ENCODE results near the gene PSMB5. TPM values are rescaled to one million over a fixed set of nuclear protein-coding genes. Genes with fewer than 3 reads are reported as not detected.

The PSMB5 gene
- total and polyA plus RNA-seq, 2 experiments from 2014 or later = 124 to 326 TPM

DNA sequence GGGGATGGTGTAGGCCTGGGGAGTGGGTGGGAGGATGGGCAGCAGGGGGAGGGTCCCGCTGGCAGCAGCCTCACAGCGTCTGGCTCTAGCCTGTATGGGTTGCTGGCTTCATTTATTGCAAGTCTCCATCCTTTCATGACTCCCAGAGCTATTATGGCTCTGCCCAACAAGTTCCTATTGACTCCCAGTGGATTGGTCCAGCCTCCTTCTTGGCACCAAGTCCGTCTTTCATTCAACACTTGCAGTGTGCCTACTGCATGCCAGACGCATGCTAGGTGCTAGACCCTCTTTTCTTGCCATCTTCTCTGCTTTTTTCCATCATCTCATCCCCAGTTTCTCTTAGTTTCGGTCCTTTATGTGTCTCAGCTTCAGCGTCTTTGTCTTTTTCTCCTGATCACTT, 8.4 kb upstream of the PSMB5 start:
- Histone ChIP-seq H3K9me3 (ENCODE audit: low read depth) (no peaks in the 10 kb centered on the region), H3K27ac (no peak overlapping the region), H3K4me1 (ENCODE audit: low read depth) (no peaks in the 10 kb centered on the region), H3K27me3 (no peaks in the 10 kb centered on the region), H3K36me3 (no peaks in the 10 kb centered on the region), H3K4me3 (no peak overlapping the region)
- TF ChIP-seq, protein P1, sequence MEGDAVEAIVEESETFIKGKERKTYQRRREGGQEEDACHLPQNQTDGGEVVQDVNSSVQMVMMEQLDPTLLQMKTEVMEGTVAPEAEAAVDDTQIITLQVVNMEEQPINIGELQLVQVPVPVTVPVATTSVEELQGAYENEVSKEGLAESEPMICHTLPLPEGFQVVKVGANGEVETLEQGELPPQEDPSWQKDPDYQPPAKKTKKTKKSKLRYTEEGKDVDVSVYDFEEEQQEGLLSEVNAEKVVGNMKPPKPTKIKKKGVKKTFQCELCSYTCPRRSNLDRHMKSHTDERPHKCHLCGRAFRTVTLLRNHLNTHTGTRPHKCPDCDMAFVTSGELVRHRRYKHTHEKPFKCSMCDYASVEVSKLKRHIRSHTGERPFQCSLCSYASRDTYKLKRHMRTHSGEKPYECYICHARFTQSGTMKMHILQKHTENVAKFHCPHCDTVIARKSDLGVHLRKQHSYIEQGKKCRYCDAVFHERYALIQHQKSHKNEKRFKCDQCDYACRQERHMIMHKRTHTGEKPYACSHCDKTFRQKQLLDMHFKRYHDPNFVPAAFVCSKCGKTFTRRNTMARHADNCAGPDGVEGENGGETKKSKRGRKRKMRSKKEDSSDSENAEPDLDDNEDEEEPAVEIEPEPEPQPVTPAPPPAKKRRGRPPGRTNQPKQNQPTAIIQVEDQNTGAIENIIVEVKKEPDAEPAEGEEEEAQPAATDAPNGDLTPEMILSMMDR (IDR thresholded peaks at IDR 0.05; ENCODE audit: low read depth, low read length) = no peak
- DNase-seq (ENCODE audit: low read depth in 1 of 2, low spot score in 1 of 2) = no peak

DNA sequence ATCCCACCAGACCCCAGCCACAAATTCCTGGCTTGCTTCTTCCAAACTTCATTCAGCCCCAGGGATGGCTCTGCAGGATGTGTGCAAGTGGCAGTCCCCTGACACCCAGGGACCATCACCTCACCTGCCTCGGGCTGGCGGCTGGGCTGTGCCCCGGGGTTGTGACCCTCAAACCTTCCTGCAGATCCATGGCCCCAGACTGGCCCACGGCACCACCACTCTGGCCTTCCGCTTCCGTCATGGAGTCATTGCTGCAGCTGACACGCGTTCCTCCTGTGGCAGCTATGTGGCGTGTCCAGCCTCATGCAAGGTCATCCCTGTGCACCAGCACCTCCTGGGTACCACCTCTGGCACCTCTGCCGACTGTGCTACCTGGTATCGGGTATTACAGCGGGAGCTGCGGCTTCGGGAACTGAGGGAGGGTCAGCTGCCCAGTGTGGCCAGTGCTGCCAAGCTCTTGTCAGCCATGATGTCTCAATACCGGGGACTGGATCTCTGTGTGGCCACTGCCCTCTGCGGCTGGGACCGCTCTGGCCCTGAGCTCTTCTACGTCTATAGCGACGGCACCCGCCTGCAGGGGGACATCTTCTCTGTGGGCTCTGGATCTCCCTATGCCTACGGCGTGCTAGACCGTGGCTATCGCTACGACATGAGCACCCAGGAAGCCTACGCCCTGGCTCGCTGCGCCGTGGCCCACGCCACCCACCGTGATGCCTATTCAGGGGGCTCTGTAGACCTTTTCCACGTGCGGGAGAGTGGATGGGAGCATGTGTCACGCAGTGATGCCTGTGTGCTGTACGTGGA, 7.7 kb upstream of the PSMB5 start, which contains the start of gene PSMB11:
Gene PSMB11, plus strand, starts transcription at position 51 of the 804 bp plus-strand sequence. Its CDS starts 14 bp downstream, at position 65.
- Histone ChIP-seq H3K4me3 (no peak within 1 kb of the TSS), H3K9me3 (ENCODE audit: low read depth) (no peaks in the 10 kb centered on the region), H3K27me3 (no peaks in the 10 kb centered on the region), H3K27ac (no peak within 1 kb of the TSS), H3K36me3 (no peaks in the 10 kb centered on the region), H3K4me1 (ENCODE audit: low read depth) (no peaks in the 10 kb centered on the region)
- no peak for DNase-seq (ENCODE audit: low read depth in 1 of 2, low spot score in 1 of 2)
- TF ChIP-seq, protein P1 (IDR thresholded peaks at IDR 0.05; ENCODE audit: low read depth, low read length) = no peak

DNA sequence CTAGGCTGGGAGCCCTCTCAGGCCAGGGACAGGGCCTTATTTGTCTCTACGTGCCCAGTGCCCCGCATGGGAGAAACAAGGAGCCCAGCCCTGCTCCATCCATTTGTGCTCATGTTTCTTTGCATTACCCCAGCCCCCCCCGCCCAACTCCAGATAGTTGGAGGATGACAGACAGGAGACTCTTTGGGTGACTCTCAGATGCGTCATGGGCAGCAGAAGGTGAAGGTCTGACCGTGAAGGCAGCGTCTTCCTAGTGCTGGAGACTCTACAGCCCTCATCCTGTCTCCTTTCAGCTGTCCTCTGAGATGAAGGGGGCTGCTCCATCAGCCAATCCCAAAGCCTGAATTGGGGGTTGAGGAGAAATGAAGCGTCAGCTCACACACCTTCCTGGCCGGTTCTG, 7.0 kb upstream of the PSMB5 start:
- Histone ChIP-seq H3K4me1 (ENCODE audit: low read depth) (no peaks in the 10 kb centered on the region), H3K27me3 (no peaks in the 10 kb centered on the region), H3K4me3 (no peak overlapping the region), H3K27ac (no peak overlapping the region), H3K9me3 (ENCODE audit: low read depth) (no peaks in the 10 kb centered on the region), H3K36me3 (no peaks in the 10 kb centered on the region)
- no peak for DNase-seq (ENCODE audit: low read depth in 1 of 2, low spot score in 1 of 2)
- TF ChIP-seq, protein P1 (IDR thresholded peaks at IDR 0.05; ENCODE audit: low read depth, low read length) = no peak

DNA sequence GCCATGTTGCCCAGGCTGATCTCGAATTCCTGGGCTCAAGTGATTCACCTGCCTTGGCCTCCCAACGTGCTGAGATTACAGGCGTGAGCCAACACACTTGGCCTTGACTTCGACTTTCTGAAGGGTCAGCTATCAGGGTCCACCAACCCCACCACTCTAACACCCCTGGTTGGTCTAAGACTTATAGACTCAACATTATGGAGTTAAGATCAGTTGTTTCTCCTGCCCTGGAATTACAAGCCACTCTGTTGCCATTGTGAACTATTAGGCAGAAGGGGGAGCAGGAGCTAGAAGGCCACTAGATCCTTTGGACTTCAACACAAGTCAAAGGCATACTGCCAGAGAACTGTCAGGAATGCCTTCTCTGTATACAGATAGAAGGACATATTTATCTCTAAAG, 5.4 kb upstream of the PSMB5 start:
- no peaks in the 10 kb centered on the region for H3K27me3 ChIP-seq
- peaks cover 4% of the 10 kb centered on the region for H3K4me1 ChIP-seq (ENCODE audit: low read depth)
- H3K9me3 ChIP-seq (ENCODE audit: low read depth) = no peaks in the 10 kb centered on the region
- no peaks in the 10 kb centered on the region for H3K36me3 ChIP-seq
- H3K4me3 ChIP-seq = no peak overlapping the region
- TF ChIP-seq, protein P1 (IDR thresholded peaks at IDR 0.05; ENCODE audit: low read depth, low read length) = no peak
- no peak overlapping the region for H3K27ac ChIP-seq
- no peak for DNase-seq (ENCODE audit: low read depth in 1 of 2, low spot score in 1 of 2)

DNA sequence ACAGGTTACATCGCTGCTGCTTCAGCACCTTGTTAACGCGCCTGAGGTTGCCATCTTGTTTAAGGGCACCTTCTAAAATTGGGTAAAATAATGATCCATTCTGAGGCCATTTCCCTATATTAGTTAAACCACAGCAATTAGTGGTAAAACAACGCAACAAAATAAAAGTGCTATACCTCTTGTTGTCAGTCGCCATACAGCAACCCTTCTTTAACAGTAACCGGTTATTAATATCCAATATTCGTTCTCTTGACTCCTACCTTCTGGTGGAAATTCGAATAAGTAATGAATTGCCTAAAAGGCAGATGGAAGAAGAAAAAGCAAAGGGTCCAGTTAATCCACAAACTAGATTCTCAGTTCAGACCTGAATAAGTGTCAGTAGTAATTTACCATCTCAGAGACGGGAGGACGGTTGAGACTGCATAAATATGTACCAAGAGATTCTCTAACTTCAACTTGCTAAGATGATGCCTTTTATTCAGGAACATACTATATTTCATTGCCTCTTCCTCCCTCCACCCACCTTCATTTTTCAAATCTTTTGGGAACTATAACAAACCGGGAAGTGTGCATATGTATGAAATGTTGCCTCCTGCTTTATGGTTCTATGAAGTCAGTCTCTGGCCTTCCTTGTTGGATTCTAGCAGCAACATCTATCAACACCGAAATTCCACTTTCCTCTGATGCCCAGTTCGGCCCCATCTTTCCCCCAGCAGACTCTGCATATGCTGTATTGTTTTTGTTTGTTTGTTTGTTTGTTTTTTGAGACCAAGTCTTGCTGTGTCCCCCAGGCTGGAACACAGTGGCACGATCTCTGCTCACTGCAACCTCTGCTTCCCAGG, 824 bp upstream of the PSMB5 start:
- Histone ChIP-seq H3K9me3 (ENCODE audit: low read depth) (no peaks in the 10 kb centered on the region), H3K36me3 (peaks cover 20% of the 10 kb centered on the region), H3K27me3 (no peaks in the 10 kb centered on the region), H3K27ac (peak overlapping the region; percentile 97), H3K4me3 (peak overlapping the region; percentile 80), H3K4me1 (ENCODE audit: low read depth) (peaks cover 8% of the 10 kb centered on the region)
- no peak for DNase-seq (ENCODE audit: low read depth in 1 of 2, low spot score in 1 of 2)
- TF ChIP-seq, protein P1 (IDR thresholded peaks at IDR 0.05; ENCODE audit: low read depth, low read length) = no peak
